IMR-90 (cell line): ENCODE results near the gene PCIF1. TPM values are rescaled to one million over a fixed set of nuclear protein-coding genes. Genes with fewer than 3 reads are reported as not detected.

Experiments used
- MAFK ChIP-seq: IDR thresholded peaks from 2 replicates; pipeline ENCODE4 v1.6.1; 2012; ENCODE audit warnings: low read depth, low read length, improper control_type of control experiment
- USF2 ChIP-seq: fragments of 150-350 bp; IDR thresholded peaks from 2 replicates; pipeline ENCODE4 v1.6.1; 2017; ENCODE audit warnings: mild to moderate bottlenecking, antibody characterized with exemption, low read length, low read depth
- polyA plus RNA-seq, 3 experiments: library from polyadenylated mRNA; depleted of rRNA; stranded (reverse); fragments of >200 nt; gene quantifications; 2 replicates each; pipeline ENCODE4 v1.2.3, GENCODE V29; 2012; ENCODE audit warnings: low replicate concordance in 1 of 3
- total RNA-seq: library from RNA; depleted of rRNA; stranded (reverse); fragments of >200 nt; gene quantifications from 2 replicates; pipeline ENCODE4 v1.2.3, GENCODE V29; 2012

The PCIF1 gene
- total and polyA plus RNA-seq, 2 of the 4 experiments (the other 2 are of a cell fraction): 5.4 to 18.3 TPM

GRCh38 chr20:45969712-45970634 is 35.5 kb downstream of the PCIF1 start (continued):
- TF ChIP-seq USF2 (no peak), MAFK (no peak)
